ENCODE measurements around the gene PHLDA2. TPM values are rescaled to one million over a fixed set of nuclear protein-coding genes. Genes with fewer than 3 reads are reported as not detected.

PHLDA2 gene
- total and polyA plus RNA-seq, 2 donors: 0.14 to 2.8 TPM

GRCh38 chr11:2889362-2890273 lies 39.6 kb downstream of the PHLDA2 start:
- DNase-seq (ENCODE audit: low read depth in 6 of 9, low spot score in 9 of 9): no peak

GRCh38 chr11:2888266-2888968 lies 40.8 kb downstream of the PHLDA2 start:
- H3K36me3 ChIP-seq (ENCODE audit: control insufficient read depth in 2 of 2, insufficient read depth in 2 of 2, low read length in 1 of 2): no peaks in the 10 kb centered on the region
- no peak overlapping the region for H3K27ac ChIP-seq (ENCODE audit: low read depth in 1 of 2, low read length in 1 of 2)
- H3K27me3 ChIP-seq (ENCODE audit: control insufficient read depth in 2 of 2, insufficient read depth in 1 of 2, low read length in 1 of 2): peaks cover 24 to 28% of the 10 kb centered on the region in 2 donors
- DNase-seq (ENCODE audit: low read depth in 6 of 9, low spot score in 9 of 9): peak in 7 of 9 donors; percentile 62 to 89 (median 80)
- H3K9me3 ChIP-seq (ENCODE audit: control insufficient read depth in 2 of 2, insufficient read depth in 1 of 2, low read length in 1 of 2): peaks cover 0 to 9% of the 10 kb centered on the region in 2 donors
- no peak overlapping the region for H3K4me3 ChIP-seq (ENCODE audit: low read length in 2 of 2)
- 37% methylated on average over 25 of the region's 25 CpGs for WGBS
- peaks cover 30 to 66% of the 10 kb centered on the region in 2 donors for H3K4me1 ChIP-seq (ENCODE audit: control insufficient read depth in 2 of 2, insufficient read depth in 2 of 2, low read length in 2 of 2)

More at GRCh38 chr11:2889362-2890273, 39.6 kb downstream of the PHLDA2 start:
- no peak overlapping the region for H3K4me3 ChIP-seq (ENCODE audit: low read length in 2 of 2)
- WGBS: 98% methylated on average over 16 of the region's 16 CpGs
- no peak overlapping the region for H3K27ac ChIP-seq (ENCODE audit: low read depth in 1 of 2, low read length in 1 of 2)
- H3K27me3 ChIP-seq (ENCODE audit: control insufficient read depth in 2 of 2, insufficient read depth in 1 of 2, low read length in 1 of 2): peaks cover 12 to 17% of the 10 kb centered on the region in 2 donors
- H3K36me3 ChIP-seq (ENCODE audit: control insufficient read depth in 2 of 2, insufficient read depth in 2 of 2, low read length in 1 of 2): no peaks in the 10 kb centered on the region
- peaks cover 22 to 62% of the 10 kb centered on the region in 2 donors for H3K4me1 ChIP-seq (ENCODE audit: control insufficient read depth in 2 of 2, insufficient read depth in 2 of 2, low read length in 2 of 2)
- peaks cover 0 to 9% of the 10 kb centered on the region in 2 donors for H3K9me3 ChIP-seq (ENCODE audit: control insufficient read depth in 2 of 2, insufficient read depth in 1 of 2, low read length in 1 of 2)

DNA sequence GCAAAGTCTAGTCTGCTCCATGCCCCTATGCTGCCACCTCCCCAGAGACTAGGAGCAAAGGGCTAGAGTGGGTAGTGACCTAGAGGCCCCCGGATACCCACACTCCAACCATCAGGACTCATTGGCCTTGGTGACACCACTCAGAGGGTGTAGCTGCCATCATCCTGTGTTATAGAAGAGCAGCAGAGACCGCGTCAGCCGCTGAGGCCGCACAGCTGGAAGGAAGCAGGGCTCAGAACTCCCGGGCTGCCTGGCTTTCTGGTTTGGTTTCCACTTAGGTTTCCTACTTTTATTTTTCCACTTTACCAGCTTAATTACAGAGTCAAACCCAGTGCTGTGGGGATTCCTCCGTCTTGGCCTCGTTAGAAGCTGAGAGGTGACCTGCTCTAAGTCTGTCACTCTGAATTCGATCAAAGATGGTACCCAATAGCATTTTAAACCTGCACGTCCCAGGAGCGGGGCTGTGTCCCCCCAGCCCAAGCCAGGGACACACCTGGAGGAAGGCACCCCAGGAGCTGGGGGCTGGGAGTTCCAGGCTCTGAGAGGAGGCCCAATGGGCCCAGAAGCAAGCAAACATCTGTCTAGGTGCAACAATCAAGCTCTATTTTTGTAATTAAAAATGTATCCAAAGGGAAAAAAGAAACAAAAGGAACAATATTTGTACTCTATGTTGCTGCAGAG lies 41.6 kb downstream of the PHLDA2 start:
- Histone ChIP-seq H3K9me3 (ENCODE audit: control insufficient read depth in 2 of 2, insufficient read depth in 1 of 2, low read length in 1 of 2) (peaks cover 1 to 9% of the 10 kb centered on the region in 2 donors), H3K4me3 (ENCODE audit: low read length in 2 of 2) (no peak overlapping the region), H3K27ac (ENCODE audit: low read depth in 1 of 2, low read length in 1 of 2) (peak overlapping the region in 1 of 2 donors; percentile 23), H3K4me1 (ENCODE audit: control insufficient read depth in 2 of 2, insufficient read depth in 2 of 2, low read length in 2 of 2) (peaks cover 30 to 66% of the 10 kb centered on the region in 2 donors), H3K36me3 (ENCODE audit: control insufficient read depth in 2 of 2, insufficient read depth in 2 of 2, low read length in 1 of 2) (no peaks in the 10 kb centered on the region), H3K27me3 (ENCODE audit: control insufficient read depth in 2 of 2, insufficient read depth in 1 of 2, low read length in 1 of 2) (peaks cover 30 to 36% of the 10 kb centered on the region in 2 donors)
- 79% methylated on average over 11 of the region's 11 CpGs for WGBS
- DNase-seq (ENCODE audit: low read depth in 6 of 9, low spot score in 9 of 9): peak in 1 of 9 donors; percentile 29

- Histone ChIP-seq H3K9me3 (ENCODE audit: control insufficient read depth in 2 of 2, insufficient read depth in 1 of 2, low read length in 1 of 2) (peaks cover 1 to 9% of the 10 kb centered on the region in 2 donors), H3K4me1 (ENCODE audit: control insufficient read depth in 2 of 2, insufficient read depth in 2 of 2, low read length in 2 of 2) (peaks cover 25 to 66% of the 10 kb centered on the region in 2 donors), H3K4me3 (ENCODE audit: low read length in 2 of 2) (no peak overlapping the region), H3K27ac (ENCODE audit: low read depth in 1 of 2, low read length in 1 of 2) (peak overlapping the region in 1 of 2 donors; percentile 5), H3K27me3 (ENCODE audit: control insufficient read depth in 2 of 2, insufficient read depth in 1 of 2, low read length in 1 of 2) (peaks cover 37 to 43% of the 10 kb centered on the region in 2 donors), H3K36me3 (ENCODE audit: control insufficient read depth in 2 of 2, insufficient read depth in 2 of 2, low read length in 1 of 2) (no peaks in the 10 kb centered on the region)
- no peak for DNase-seq (ENCODE audit: low read depth in 6 of 9, low spot score in 9 of 9)
- WGBS: 93% methylated on average over 5 of the region's 5 CpGs
These were observed 42.3 kb downstream of the PHLDA2 start for GRCh38 chr11:2886936-2887335.

DNA sequence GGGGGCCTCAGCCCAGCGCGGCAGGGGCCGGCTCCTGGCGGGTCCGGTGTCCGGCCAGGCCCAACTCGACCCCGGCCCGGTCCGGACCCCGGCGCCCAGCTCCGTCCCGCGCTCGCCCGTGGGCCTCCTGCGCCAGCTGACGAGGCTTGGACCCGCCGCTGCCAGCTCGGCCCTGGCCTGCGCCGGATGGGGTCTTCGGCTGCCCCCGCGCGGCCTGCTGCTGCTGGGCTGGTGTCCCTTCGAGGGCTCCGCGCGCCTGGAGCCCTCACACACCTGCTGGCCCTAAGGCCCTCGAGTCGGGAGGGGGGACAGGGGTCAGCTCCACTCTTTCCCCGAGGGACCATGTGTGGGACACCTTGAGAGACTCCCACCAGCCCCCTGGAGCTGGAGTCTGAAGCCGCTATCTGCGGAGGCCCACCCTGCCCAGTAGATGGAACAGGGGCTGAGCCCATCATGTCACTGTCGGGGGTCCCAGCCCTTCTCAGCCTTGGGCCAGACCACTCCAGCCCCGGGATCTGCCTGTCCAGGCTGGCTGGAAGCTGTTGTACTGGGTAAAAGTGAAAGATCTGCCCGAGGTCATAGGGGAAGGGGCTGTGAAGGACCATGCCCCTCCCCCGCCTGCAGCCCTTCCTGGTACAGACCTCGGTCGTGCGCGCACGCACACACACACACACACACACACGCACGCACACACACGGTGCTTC lies 42.9 kb downstream of the PHLDA2 start:
- Histone ChIP-seq H3K4me1 (ENCODE audit: control insufficient read depth in 2 of 2, insufficient read depth in 2 of 2, low read length in 2 of 2) (peaks cover 19 to 66% of the 10 kb centered on the region in 2 donors), H3K4me3 (ENCODE audit: low read length in 2 of 2) (peak overlapping the region in 1 of 2 donors; percentile 53), H3K27me3 (ENCODE audit: control insufficient read depth in 2 of 2, insufficient read depth in 1 of 2, low read length in 1 of 2) (peaks cover 43 to 45% of the 10 kb centered on the region in 2 donors), H3K36me3 (ENCODE audit: control insufficient read depth in 2 of 2, insufficient read depth in 2 of 2, low read length in 1 of 2) (no peaks in the 10 kb centered on the region), H3K9me3 (ENCODE audit: control insufficient read depth in 2 of 2, insufficient read depth in 1 of 2, low read length in 1 of 2) (peaks cover 1 to 9% of the 10 kb centered on the region in 2 donors), H3K27ac (ENCODE audit: low read depth in 1 of 2, low read length in 1 of 2) (peak overlapping the region in 1 of 2 donors; percentile 31)
- WGBS: 23% methylated on average over 49 of the region's 49 CpGs
- peak in 1 of 9 donors; percentile 48 for DNase-seq (ENCODE audit: low read depth in 6 of 9, low spot score in 9 of 9)

DNA sequence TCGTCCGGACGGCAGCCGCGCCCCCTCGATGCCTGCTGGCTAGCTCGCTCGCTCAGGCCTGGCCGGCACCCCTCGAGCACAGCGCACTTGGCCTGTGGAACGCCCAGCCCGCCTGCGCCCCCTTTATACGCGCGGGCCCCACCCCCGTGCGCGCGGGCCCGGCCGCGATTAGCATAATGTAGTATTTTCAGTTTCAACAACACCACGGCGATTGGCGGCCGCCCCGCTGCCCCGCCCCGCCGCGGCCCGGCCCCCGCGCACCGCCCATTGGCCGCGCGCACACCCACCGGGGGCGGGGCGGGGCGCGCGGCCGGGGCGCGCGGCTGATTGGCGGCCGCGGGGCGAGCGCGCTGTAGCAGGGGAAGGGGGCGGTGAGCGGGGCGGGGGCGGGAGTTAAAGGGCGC lies 43.5 kb downstream of the PHLDA2 start, which contains the start of gene CDKN1C:
TSS of gene CDKN1C (minus strand) at position 98 of the 404 bp plus-strand sequence. CDS start 319 bp downstream, outside the sequence.
- H3K4me3 ChIP-seq (ENCODE audit: low read length in 2 of 2): peak within 1 kb of the TSS; percentile 50 to 53
- DNase-seq (ENCODE audit: low read depth in 6 of 9, low spot score in 9 of 9): peak in 7 of 9 donors; percentile 57 to 92 (median 78)
- H3K27ac ChIP-seq (ENCODE audit: low read depth in 1 of 2, low read length in 1 of 2): peak within 1 kb of the TSS in 1 of 2 donors; percentile 31
- peaks cover 1 to 6% of the 10 kb centered on the region in 2 donors for H3K9me3 ChIP-seq (ENCODE audit: control insufficient read depth in 2 of 2, insufficient read depth in 1 of 2, low read length in 1 of 2)
- under 1% methylated on average over 61 of the region's 61 CpGs for WGBS
- peaks cover 45 to 47% of the 10 kb centered on the region in 2 donors for H3K27me3 ChIP-seq (ENCODE audit: control insufficient read depth in 2 of 2, insufficient read depth in 1 of 2, low read length in 1 of 2)
- peaks cover 14 to 64% of the 10 kb centered on the region in 2 donors for H3K4me1 ChIP-seq (ENCODE audit: control insufficient read depth in 2 of 2, insufficient read depth in 2 of 2, low read length in 2 of 2)
- H3K36me3 ChIP-seq (ENCODE audit: control insufficient read depth in 2 of 2, insufficient read depth in 2 of 2, low read length in 1 of 2): no peaks in the 10 kb centered on the region

- Histone ChIP-seq H3K27ac (ENCODE audit: low read depth in 1 of 2, low read length in 1 of 2) (peak overlapping the region in 1 of 2 donors; percentile 25), H3K4me3 (ENCODE audit: low read length in 2 of 2) (peak overlapping the region; percentile 50 to 53), H3K9me3 (ENCODE audit: control insufficient read depth in 2 of 2, insufficient read depth in 1 of 2, low read length in 1 of 2) (peaks cover 1 to 5% of the 10 kb centered on the region in 2 donors), H3K36me3 (ENCODE audit: control insufficient read depth in 2 of 2, insufficient read depth in 2 of 2, low read length in 1 of 2) (no peaks in the 10 kb centered on the region), H3K27me3 (ENCODE audit: control insufficient read depth in 2 of 2, insufficient read depth in 1 of 2, low read length in 1 of 2) (peaks cover 45 to 47% of the 10 kb centered on the region in 2 donors), H3K4me1 (ENCODE audit: control insufficient read depth in 2 of 2, insufficient read depth in 2 of 2, low read length in 2 of 2) (peaks cover 14 to 63% of the 10 kb centered on the region in 2 donors)
- 1% methylated on average over 80 of the region's 80 CpGs for WGBS
- no peak for DNase-seq (ENCODE audit: low read depth in 6 of 9, low spot score in 9 of 9)
These were observed 44.1 kb downstream of the PHLDA2 start for GRCh38 chr11:2885017-2885677.

Measured in thymus (tissue), 11 donors.